HG03521 (cell line): ENCODE measurements around the gene DNM2.

Source experiments
- ATAC-seq: cut with Tn5 transposase; IDR thresholded peaks from one replicate; pipeline ENCODE4 v1.9.1; 2021; ENCODE audit warnings: mild to moderate bottlenecking, moderate library complexity; ENCODE audit not compliant: unreplicated experiment

DNM2 gene

DNA sequence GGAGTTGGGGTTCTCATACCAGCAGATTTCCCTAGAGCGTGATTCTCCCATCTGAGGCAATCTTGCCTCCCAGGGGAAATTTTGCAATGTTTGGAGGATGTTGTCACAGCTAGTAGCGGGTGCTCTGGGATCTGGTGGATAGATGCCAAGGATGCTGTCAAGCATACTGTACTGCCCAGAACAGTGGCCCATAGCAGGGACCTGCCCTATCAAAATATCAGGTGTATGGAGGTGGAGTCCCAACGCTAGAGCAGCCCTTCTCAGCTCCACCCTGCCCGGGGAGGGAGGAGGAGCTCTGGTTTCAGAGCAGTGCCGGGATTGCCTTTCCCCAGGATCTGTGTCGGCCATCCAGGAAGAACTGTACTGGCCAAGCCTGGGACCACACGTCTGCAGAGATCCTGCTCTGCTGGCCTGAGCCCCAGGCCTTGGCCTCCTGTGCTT, 27.5 kb upstream of the DNM2 start:
- ATAC-seq = no peak

- no peak for ATAC-seq
Observed at GRCh38 chr19:10691178-10691881, 26.5 kb upstream of the DNM2 start.

GRCh38 chr19:10691883-10692282, 26.0 kb upstream of the DNM2 start:
- no peak for ATAC-seq

DNA sequence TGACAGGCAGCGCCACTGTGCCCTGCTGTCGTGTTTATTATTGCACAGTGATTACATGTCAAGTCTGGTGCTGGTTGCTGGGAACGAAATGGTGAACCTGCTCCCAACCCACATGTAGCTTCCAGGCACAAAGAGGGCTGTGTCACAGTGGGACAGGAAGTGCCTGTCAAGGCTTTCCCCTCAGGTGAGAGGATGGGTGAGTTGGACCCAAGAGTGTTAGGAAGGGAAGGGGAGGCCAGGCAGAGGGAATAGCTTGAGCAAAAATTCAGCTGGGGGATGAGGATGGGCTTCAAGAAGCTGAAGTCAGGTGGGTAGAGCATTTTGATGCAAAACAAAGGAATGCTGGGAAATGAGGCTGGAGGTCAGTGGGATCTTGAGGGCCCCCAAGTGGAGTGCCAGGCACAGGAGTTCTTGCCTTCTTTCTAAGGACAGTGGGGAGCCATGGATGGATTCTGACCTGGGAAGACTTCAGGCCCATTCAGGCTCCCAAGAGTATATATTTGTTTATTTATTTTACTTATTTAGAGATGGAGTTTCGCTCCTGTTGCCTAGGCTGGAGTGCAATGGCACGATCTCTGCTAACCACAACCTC, 25.1 kb upstream of the DNM2 start:
- ATAC-seq = no peak

- ATAC-seq = no peak
Observed at GRCh38 chr19:10694706-10695307, 23.1 kb upstream of the DNM2 start.

DNA sequence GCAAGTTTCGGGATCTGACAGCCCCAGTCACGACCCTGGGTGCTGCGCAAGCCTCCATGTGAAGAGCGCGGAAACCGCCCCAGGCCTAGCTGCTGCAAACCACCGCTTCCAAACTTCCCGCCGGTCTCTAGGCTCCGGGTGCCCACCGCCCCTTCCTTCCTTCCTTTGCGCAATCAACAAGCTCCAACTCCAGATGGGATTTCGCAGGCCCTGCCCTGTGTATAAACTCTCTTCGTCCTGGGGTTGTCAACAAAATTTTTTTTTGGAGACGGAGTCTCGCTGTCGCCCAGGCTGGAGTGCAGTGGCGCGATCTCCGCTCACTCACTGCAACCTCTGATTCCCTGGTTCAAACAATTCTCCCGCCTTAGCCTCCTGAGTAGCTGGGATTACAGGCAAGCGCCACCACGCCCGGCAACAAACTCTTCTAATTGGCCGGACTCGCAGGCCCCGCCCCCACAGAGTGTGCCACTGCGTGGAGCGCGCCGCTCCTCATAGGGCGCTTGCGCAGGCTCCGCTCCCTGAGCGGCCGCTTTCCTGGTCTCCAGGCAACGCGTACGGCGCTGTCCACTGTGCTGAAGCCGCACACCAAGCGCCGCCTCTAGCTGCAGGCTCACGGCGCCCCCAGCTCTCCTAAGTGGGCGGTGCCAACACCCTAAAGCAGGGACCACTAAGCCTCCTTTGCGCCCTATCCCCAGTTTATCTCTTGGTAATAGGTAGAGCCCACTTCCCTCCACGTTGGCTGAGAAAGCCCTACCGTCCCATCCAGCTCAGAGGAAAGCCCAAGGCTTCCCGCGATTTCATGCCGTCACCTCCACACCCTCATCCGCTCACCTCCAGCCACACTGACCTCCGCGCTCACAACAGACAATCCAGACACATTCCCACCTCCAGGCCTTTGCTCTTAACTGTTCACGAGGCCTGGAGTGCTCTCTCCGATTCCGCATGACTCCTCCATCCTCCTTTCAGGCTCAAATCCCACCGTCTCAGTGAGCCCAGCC, 22.2 kb upstream of the DNM2 start:
- peak; percentile 70 for ATAC-seq

GRCh38 chr19:10699650-10700335, 18.1 kb upstream of the DNM2 start:
- ATAC-seq = no peak

GRCh38 chr19:10701955-10702525, 15.8 kb upstream of the DNM2 start:
- ATAC-seq = no peak

DNA sequence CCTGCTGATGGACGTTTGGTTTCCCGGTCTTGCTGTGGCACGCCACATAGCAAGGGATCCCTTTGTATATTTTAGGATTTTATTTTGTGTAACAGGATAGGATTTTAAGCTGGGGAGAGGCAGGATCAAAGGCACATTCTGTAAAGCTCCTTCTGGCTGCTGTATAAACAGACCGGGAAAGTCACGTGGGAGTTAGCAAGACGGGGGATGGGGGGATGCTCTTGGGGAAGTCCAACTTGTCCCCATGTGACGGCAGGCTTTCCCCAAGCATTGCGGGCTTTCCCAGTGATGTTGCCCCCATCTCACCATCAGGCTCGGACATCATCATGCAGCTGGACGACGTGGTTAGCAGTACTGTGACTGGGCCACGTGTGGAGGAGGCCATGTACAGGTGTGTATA, 10.9 kb upstream of the DNM2 start:
- ATAC-seq = no peak

DNA sequence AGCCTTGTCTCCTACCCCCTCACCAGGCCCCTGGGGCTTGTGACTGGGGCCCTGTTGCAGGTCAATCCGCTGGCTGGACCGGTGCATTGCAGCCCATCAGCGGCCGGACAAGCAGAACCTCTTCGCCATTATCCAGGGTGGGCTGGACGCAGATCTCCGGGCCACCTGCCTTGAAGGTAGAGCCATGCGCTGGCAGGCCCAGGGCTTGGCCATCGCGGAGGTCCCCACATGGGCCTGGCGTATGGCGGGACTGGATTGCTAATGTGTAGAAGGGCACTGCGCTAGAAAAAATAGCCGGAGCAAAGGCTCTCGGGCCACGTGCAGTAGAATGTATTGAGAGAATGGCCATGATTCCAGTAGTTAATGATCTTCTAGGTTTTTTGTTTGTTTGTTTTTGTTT, 10.4 kb upstream of the DNM2 start:
- no peak for ATAC-seq

DNA sequence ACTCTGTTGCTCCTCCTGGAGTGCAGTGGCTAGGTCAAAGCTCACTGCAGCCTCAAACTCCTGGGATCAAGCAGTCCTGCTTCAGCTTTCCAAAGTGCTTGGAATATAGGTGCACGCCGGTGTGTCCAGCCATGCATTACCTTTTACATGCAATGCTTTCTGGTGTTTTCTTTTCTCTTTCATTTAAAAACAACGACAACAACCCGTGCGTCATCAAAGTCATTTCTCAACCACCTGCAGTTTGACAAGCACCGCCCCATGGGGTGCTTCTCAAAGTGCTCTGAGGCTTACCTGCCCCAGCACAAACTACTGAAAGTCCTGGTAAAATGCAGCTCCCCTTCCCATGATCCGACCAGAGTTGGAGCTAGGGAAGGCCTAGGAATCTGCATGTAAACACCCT, 9.6 kb upstream of the DNM2 start:
- no peak for ATAC-seq

GRCh38 chr19:10712045-10712444, 5.8 kb upstream of the DNM2 start:
- no peak for ATAC-seq

DNA sequence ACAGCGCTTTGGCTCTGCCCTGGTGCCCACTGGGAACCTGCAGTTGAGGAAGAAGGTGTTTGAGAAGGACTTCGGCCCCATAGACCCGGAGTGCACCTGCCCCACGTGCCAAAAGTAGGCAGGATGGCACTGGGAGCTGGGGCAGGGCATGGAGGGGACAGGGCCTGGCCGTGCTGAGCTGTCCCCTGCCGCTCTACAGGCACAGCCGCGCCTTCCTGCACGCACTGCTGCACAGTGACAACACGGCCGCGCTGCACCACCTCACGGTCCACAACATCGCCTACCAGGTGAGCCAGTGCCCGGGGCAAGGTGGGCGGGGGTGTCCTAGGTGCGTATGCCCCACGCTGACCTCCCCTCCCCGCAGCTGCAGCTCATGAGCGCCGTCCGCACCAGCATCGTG, 5.1 kb upstream of the DNM2 start:
- no peak for ATAC-seq

GRCh38 chr19:10713317-10713716, 4.6 kb upstream of the DNM2 start:
- ATAC-seq = no peak

DNA sequence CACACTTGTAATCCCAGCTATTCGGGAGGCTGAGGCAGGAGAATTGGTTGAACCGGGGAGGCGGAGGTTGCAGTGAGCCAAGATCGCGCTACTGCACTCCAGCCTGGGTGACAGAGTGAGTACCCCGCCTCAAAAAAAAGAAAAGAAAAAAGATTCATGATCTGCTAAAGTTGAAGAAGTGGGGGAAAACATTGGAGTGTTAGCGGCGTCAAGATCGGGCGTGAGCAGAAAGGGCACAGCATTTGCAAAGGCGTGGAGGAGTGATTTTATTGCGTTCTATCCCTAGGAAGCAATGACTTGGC, 874 bp upstream of the DNM2 start:
- ATAC-seq = no peak

DNA sequence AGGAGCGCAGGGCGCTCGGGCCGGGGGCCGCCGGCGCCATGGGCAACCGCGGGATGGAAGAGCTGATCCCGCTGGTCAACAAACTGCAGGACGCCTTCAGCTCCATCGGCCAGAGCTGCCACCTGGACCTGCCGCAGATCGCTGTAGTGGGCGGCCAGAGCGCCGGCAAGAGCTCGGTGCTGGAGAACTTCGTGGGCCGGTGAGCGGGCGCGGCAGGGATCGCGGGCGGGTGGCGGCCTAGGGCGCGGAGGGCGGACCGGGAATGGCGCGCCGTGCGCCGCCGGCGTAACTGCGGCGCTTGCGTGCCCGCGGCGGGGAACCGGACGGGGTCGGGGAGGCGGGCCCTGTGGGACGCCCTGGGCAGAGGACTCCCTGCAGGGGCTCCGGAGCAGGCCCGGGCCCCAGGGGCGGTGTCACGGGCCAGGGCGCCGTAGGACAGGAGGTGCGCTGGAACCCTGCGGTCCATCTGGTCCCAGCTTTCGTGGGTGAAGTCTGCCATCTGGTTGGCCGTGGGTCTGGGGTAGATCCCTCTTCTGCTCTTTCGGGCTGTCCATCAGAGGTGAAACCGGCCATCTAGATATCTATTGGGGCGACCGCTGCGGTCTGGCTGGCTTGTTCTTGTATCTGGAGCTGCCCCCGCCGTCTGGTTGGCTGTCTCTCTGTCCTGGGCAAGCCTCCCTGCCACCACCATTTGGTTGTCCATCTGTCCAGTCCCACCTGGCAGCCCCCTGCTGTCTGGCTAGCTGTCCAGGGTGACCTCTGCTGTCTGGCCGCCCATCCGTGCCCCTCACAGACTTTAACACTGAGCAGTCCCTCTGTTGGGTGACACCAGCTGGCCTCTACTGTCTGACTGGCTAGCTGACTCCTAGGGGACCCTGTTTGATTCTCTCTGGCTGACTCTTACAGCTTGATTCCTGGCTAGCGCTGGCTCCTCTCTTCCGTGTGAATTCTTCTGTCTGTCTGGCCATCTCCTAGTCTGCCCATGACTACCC, 622 bp downstream of the DNM2 start:
- peak; percentile 9 for ATAC-seq

GRCh38 chr19:10719466-10719961, 1.6 kb downstream of the DNM2 start:
- no peak for ATAC-seq

DNA sequence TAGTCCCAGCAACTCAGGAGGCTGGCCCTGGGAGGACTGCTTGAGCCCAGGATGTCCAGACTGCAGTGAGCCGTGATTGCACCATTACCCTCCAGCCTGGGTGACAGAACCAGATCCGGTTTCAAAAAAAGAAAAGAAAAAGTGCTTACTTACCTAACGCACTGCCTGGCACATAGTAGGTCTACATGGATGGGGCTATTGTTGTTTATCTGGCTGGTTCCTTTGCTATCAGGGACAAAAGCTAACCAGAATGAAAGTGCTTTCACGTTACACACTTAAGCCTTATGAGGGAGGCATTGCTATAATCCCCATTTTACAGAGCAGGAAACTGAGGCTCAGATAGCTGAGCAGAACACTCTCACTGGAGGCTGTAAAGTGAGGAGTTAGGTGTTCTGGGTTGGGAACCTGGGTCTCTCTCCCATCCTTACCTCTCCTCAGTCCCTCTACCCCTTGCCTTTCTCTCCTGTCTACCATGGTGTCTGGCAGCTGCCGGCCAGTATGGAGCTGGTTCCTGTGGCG, 2.8 kb downstream of the DNM2 start:
- ATAC-seq = no peak

DNA sequence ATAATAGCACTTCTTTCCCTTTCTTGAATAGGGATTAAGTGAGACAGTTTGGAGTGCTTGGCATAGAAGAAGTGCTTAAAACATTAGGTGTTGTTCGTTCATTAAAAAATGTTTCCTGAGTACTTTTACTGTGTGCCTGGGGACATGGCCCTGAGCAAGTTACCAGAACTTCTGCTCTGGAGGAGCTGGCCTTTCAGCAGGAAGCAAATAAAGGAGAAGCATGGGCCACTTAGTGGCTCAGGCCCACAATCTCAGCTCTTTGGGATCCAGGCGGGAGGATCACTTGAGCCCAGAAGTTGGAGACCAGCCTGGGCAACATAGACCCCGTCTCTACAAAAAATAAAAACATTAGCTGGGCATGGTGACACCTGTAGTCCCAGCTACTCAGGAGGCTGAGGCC, 5.7 kb downstream of the DNM2 start:
- ATAC-seq = no peak
